HG03378 (cell line): ENCODE data around the gene CRYBG2.
A peak's percentile ranks its signal among the peaks of the same experiment; 100 is the strongest.
"Not testable (repeated sequence)": the region's sequence is repeated elsewhere in the genome, so short reads cannot be mapped to it uniquely, and the experiment has no call there.

Experiments
- ATAC-seq: cut with Tn5 transposase; IDR thresholded peaks from one replicate; pipeline ENCODE4 v1.9.1; 2021; ENCODE audit warnings: mild to moderate bottlenecking, moderate library complexity; ENCODE audit not compliant: unreplicated experiment

CRYBG2 gene

DNA sequence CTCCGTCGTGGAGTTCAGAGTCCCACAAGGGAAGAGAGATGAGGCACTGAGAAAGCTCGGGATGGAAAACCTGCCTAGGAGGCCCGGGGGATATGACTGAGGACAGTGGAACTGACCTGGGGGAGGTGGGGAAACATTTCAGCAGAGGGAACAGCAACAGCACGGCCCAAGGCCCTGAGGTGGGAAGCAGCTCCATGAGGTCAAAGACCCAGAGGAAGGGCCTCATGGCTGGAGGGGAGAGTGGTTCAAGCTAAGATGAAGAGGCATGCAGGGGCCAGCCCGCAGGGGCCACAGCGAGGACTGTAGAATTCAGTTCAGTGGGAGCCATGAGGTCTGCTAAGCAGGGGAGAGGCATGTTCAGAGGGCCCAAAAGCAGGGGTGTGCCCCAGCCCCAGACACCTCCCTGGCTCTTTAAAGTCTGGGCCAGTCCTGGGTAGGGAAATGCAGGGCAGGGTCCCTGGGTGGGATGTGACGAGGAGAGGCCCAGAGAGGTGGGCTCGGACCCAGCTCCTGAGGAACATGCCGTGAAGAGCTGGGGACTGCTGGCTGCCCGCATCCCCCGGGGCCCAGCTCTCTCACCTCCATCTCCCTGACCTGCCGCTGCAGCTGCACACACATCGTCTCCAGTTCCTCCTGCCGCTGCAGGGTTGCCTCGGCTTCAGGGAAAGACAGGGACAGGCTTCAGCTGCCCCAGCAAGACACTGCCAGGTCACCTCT lies 57.4 kb downstream of the CRYBG2 start:
- ATAC-seq = no peak

DNA sequence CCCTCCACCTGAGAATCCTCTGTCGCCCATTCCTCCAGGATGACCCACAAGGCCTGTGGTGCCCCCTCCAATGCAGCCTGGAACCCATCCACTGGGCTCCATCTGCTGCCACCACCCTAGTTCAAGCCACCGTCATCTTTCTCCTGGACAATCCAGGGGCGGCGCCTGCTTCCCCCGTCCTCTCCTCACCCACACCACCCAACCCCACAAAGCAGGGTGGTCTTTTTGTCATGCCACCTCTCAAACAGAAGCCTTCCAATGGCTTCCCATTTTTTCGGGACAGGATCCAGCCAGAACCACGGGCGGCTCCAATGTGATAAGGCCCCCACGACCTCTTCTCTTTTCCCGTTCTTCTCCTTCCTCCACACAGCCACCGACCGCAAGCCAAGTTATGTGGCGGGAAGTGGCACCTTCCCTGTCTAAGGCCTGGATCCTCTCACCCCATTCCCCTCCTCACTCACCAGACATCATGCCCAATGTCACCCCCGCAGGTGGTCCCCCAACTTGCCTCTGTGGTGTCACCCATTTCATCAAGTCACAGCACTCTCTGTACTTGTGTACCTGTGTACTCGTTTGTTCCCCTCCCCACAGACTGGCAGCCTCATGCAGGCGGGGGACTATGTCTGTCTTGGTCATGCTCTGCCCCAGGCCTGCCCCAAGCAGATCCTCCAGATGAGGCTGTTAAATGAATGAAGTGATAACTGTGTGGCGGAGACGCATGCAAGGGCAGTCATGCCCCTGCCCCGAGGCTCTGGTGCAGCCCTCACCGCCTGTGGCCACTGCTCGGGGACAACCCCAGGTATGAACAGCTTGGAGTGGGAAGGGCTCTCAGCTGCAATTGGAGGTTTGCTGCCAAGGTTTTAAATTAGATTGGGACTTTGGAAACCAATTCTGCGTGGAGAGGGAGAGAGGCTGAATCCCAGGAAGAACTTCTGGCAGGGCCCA lies 58.5 kb downstream of the CRYBG2 start:
- ATAC-seq = no peak

DNA sequence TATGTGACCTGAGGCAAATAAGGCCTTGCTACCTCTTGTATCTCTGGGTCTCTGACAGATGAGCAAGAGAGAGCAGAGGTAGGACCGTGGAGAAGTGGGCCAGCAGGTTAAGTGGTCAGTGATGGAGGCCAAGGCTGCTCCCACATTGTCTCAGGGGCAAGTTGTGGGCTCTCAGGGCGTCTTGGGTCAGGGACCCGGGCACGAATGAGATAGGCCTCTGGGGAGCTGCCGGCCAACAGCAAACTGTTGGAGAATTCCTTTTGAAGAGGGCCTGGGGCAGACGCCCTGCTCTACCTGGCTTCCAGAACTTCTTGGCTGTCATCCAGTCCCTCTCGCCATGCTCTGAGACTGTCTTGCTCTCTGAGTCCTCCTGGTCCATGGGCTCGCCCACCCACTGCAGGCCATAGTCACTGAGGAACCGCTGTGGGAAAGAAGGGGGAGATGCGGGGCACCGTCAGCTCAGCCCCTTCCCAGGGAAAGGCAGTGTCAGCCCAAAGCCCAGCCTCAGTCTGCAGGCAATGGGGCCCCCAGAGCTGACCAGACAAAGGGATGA lies 59.9 kb downstream of the CRYBG2 start:
- ATAC-seq = no peak

DNA sequence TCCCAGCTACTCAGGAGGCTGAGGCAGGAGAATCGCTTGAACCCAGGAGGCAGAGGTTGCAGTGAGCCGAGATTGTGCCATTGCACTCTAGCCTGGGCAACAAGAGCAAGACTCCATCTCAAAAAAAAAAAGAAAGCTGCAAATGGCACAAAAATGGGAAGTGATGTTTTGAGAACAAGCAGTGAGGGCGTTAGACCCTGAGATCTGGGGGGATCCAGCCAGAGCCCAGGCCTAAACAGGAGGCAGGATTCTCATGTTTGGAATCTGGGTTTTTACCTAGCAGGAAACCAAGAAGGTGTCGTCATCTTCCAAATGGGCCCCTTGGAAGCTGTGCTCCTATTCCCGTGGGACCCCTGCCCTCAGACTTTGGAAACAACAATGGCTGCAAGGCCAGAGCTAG lies 61.2 kb downstream of the CRYBG2 start:
- ATAC-seq = not testable (repeated sequence)

DNA sequence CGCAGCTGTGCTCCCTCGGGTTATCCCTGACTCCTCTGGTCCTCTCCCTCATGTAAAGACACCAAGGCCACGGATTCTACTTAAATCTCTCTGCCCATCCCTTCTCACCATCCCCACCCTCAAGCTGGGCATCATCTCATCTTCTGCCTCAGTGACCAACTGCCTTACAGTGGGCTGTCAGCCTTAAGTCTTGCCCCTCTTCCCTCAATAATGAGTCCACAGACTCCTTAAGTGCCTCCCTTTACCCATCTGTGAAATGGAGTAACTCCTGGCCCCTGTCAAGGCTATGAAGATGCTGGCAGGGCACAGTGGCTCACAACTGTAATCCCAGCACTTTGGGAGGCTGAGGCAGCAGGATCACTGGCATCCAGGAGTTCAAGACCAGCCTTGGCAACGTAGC lies 62.0 kb downstream of the CRYBG2 start:
- no peak for ATAC-seq

DNA sequence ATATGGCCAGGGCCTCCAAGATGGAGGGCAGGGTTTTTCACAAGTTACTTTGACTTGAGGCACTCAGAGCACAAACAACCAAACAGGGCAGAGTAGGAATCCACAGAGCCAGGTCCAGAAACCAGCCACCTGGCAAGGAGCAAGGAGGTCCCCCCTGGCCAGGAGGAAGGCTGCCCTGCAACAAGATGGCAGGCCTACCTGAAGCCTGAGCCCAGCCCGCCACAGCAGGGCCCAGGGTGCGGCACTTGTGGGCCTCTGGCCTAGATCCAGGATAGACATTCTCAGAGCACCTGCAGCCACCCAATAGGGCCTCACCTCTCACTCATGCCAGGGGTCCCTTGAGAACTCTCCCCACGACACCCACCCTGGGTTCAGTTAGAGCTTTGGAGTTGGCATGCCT lies 62.5 kb downstream of the CRYBG2 start:
- no peak for ATAC-seq

DNA sequence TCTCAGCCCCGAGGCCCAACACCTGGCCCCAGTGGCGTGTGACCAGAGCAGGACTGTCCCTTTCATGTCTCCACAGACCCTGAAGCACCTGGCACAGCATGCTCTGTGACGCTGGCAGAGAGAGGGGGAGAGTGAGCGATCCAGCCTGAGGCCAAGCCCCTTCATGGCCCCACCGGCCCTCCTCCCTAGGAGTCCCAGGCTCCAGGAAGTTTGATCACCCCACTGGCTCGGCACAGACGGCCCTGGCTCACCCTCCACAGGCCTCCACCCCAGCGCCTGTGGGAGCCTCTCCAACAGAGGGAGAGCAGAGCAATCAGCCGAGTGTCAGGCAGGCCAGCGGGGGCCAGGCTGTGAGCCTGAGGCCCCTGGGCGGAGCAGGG lies 63.1 kb downstream of the CRYBG2 start:
- ATAC-seq = no peak

DNA sequence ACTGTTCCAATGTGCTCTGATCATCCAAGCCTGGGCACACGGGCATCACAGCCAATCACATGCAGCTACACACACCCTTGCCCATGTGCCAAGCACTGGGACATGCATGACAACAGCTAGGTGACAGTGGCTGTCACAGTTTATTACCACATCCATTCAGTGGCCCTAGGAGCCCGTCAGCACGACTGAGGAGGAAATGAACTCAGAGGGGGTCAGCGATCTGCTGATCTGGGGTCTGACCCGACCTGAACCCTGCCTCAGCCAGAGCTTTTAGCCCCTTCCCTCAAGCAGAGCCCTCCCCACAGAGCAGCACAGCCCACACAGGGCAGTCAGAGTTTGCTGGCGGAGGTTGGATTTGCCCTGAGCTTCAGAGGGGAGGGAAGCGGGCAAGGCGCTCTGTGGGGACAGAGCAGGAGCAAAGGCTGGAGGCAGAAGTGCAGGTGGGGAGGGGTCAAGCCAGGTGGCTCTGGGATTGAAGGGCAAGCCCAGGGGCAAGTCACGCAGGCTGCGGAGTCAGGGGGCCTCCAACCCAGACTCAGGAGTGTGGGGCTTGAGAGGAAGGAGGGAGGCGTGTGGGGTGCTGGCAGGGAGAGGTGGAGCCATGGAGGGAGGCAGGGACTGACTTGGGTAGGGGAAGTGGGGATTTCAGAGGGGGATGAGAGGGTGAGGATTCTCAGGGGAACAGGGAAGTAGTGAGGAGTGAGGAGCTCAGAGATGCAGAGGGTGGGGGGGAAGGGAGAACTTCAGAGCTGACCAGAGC lies 63.6 kb downstream of the CRYBG2 start:
- no peak for ATAC-seq

DNA sequence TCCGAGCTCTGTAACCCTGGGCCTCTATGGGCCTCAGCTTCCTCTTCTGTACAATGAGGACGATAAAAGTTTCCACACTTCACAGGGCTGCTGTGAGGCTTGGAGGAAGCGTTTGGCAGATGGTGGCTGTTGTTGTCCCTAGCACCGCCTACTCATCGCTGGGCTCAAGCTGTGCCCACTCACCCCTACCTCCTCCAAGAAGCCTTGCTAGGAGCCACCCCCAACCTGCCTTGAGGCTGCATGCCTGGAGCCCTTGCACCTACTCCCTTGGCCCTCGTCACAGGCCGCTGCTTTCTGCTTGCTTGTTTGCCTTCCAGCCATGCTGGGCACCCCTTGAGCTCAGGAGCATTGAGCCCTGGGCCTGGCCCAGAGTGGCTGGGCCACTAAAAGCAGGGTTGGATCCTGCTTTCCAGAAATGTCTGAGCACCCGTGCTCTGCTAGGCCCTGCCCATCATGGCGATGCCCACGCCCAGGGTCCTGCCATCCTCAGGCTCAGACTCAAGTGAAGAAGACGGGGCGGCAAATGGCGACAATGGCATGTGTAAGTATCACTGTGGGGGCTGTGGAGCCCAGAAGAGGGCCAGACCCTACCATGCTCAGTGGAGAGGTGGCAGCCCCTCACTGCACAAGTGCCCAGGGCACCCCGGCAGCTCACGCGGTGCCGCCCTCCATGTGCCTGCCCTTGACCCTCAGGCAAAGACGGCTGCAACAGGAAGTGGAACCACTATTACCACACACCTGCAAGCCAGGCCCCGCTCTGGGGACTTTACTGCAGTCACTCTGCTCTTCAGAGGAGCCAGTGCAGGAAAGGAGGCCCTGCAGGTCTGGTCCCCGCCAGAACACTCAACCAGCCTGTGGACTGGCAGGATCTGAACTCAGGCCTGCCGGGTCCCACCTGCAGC lies 64.5 kb downstream of the CRYBG2 start:
- ATAC-seq = no peak

DNA sequence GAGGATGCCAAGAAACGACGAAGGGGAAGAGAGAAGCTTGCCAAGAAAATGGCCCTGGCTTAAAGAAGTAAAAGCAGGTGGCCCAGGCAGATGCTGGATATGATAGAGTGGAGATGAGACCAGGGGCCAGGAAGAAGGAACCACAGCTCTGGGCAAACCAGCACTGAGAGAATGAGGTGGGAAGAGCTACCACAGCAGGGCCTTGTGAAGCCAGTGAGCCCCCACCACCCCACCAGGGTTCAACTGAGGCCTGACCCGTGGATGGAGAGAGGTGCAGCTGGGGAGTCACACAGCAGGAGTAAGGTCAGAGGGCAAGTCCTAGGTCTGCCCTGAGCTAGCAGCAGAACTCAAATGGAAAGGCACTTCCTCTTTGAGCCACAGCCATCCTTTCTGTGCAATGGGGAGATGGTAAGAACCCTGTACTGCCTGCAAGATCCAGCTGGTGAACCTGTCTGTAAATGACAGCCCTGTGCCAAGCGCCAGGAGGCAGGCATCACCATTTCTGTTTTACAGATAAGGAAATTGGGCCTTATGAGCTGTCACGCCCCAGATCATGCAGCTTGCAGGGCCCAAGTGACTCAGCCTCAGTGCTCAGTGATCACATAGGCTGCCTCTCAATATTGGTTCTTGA lies 65.5 kb downstream of the CRYBG2 start:
- no peak for ATAC-seq

DNA sequence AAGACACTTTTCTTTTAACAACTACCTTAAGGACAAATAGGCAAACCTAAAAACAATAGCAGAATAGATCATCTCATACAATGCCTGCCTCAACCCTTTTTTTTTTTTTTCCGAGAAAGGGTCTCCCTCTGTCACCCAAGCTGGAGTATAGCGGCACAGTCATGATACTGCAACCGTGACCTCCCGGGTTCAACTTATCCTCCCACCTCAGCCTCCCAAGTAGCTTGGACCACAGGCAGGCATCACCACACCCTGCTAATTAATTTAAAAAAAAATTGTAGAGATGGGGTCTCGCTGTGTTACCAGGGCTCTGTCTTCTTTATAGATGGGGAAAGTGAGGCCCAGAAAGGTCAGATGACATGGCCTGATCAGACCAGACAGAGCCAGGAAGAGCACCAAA lies 66.1 kb downstream of the CRYBG2 start:
- no peak for ATAC-seq

DNA sequence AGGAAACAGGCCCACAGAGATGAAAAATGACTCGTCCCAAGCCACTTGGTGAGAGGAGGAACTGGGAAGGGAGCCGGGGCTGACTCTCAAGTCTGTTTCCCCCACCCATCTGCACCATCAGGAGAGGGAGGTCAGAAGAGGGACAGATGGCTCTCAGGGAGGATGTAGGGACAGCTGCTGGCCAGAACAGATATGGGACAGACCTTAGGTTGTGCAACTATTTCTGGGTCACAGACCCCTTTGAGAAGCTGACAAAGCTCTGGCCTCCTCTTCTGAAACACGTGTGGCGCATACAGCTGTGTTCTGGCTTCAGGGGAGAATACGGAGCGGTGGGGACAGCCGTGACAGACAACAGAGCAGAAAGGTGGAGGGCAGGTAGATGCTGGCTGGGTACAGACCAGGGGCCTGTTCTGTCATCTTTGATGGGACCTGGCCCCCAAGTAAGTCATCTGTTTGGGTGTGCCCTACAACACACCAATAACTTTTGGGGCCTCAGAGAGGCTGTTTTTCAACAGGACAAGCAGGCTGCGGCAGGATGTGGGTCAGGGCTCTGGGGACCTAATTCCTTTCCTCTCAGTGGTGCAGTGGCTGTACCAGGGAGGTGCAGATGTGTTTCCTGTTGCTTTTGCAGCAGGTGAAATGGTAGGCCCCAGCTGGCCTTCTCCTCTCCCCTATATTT lies 66.8 kb downstream of the CRYBG2 start:
- ATAC-seq = peak; percentile 40

DNA sequence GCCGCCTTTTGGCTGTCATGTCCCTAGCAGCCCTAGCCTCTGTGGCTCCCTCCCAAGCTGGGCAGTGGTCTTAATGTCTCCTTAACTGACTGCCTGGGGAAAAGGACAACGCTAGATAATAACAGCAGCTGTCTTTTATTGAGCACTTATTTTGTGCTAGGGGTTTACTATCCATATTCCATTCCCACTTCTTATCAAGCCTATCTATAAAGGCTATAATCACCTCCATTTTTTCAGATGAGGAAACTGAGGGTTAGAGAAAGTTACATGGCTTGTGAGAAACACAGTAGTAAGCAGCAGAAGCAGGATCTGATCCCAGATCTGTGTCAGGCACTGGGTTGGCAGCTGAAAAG lies 67.9 kb downstream of the CRYBG2 start:
- no peak for ATAC-seq

DNA sequence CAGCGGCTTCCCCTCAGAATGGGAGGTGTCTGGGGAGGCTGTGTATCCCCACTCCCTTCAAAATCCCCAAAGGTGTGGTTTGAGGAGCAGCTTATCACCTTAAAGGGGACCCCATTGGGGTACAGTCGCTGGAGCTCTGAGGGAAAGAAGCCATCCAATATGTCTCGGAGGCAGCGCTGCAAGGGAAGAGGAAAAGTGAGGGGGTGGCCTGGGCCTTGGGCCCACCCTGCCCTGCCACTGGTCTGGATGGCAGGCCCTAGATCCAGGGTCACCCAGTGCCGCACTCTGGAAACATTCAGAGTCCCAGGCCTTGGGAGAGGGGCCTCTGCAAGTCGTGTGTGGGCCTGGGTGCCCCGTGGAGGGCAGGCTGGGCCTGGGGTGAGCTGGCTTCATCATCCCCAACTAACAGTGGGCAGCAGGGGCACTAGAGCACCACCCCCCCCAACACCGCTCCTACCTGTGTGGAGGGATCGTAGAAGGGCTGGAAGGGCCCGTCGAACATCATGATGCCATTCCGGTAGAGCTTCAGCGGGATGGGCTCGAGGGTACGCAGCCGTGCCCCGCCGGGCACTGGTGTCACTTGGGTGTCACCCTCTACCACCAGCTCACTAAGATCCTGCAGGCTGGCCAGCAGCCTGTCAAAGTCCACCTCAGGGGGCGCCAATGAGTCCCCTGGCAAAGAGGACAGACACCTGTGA lies 68.4 kb downstream of the CRYBG2 start:
- ATAC-seq = no peak

DNA sequence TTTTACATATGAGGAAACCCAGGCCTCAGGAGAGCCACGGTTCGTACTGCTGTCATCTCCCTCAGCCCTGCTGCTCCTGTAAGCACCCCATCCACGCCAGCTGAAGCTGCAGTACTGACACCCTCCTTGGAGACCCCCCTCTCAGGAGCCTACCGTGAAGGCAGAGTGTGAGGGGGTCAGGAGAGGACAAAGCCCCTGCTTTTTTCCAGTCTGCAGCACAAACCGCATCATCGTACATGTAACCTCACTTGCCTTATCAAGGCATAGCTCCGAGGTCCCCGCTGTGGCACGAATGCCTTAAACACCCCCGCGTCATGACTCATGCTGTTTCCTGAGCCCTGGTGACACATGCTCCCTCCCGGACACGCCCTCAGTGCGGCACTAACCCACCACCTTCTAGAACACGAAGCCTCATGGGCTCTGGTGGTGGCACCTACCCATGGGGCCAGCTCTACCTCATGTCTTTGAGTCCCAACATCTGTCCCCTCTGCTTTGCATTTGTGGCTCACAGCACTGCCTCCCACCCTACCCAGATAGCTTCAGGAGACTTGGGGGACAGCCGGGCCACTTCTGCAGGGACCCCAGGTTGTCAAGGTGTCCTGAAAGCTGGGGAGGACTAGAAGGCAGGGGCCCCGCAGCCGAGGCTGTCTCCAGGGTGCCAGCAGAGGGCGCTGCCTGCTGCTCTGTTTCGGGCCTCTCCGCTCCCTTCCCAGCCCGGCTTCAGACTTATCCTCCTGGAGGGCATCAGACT lies 69.2 kb downstream of the CRYBG2 start:
- peak; percentile 34 for ATAC-seq

DNA sequence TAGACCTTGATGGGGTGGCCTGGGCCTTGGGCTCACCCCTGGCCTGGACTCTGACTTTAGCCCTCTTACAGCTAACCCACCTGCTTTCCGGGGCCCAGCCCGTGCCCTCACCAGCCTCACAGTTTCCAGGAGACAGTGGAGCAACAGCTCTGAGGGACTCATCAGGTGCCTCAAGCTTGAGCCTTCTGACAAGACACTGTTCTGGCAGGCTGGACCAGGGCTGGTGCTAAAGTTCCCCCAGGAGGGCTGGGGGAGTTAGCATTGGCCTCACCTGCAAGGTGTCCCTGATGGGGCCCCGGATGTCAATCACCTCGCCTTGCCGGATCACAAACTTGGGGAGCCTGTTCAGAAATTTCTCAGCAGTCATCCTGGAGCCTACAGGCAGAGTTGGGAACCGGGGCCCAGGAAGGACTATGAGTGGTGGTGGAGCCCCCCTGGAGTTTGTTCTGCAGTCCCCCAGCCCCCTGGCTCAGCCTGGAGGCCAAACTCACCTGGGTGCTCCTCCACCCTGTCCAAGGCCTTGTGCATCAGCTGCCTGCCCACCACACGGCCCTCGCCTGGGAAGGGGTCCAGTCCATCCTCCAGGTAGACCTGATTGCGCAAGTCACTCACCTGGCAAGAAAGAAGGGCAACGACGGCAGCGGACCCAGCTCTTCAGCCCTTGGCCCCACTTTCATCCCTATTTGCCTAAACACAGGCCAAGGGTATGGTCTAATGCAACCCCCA lies 69.9 kb downstream of the CRYBG2 start:
- no peak for ATAC-seq

DNA sequence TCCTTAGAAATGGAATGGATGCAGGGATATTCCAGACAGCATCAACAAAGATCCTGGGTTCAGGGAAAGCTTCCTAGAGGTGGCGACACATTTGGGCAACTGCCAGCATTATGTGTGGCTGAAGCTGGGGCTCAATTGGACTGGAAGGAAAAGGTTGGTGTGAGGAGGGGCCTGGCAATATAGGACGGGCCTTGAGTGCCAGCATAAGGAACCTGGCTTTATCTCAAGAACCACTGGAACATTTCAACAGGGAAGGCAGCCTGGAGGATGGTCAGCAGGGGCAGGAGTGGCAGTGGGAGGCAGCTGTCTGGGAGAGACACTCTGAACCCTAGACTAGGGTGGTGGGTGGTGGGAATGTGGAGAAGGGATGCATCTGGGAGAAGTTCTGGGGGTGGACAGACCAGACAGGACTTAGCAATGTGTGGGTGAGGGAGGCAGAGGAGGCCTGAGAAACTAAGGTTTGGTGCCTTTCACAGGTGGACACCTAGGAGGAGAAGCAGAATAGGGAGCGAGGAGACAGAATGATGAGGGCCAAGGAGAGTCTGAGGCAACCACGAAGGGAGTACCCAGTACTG lies 70.6 kb downstream of the CRYBG2 start:
- ATAC-seq = no peak
